ENCODE results near the gene EPN3. TPM values are rescaled to one million over a fixed set of nuclear protein-coding genes. Genes with fewer than 3 reads are reported as not detected.

The EPN3 gene
- total RNA-seq, 1 donor from 2014 or later: 5.3 TPM

- DNase-seq: no peak
Measured at GRCh38 chr17:50590946-50591737, 58.6 kb downstream of the EPN3 start.

GRCh38 chr17:50593321-50593720 lies 60.8 kb downstream of the EPN3 start:
- no peak for DNase-seq

Other genes starting within 250 kb of the EPN3 start
- gene XYLT2, start 186.6 kb upstream of the EPN3 start, total RNA-seq: 17.7 TPM
- 42.3 TPM for gene MRPL27, start 159.6 kb upstream of the EPN3 start, total RNA-seq
- gene EME1, start 159.5 kb upstream of the EPN3 start, total RNA-seq: 3.6 TPM
- 44.6 TPM for gene LRRC59, start 135.2 kb upstream of the EPN3 start, total RNA-seq
- gene ACSF2, start 106.5 kb upstream of the EPN3 start, total RNA-seq: 67.6 TPM
- gene CHAD, start 63.9 kb upstream of the EPN3 start, total RNA-seq: 0.49 TPM
- gene RSAD1, start 53.9 kb upstream of the EPN3 start, total RNA-seq: 19.4 TPM
- gene MYCBPAP, start 24.3 kb upstream of the EPN3 start, total RNA-seq: 1.6 TPM
- gene SPATA20, start 14.4 kb downstream of the EPN3 start, total RNA-seq: 19.3 TPM
- 8.9 TPM for gene CACNA1G, start 28.0 kb downstream of the EPN3 start, total RNA-seq
- gene ABCC3, start 102.1 kb downstream of the EPN3 start, total RNA-seq: 5.9 TPM
- 24.8 TPM for gene ANKRD40, start 175.2 kb downstream of the EPN3 start, total RNA-seq
- 102 TPM for gene LUC7L3, start 186.9 kb downstream of the EPN3 start, total RNA-seq
- not detected for gene ANKRD40CL, start 234.8 kb downstream of the EPN3 start, total RNA-seq